Measurements from ENCODE around the gene TMEM80.

Gene TMEM80

DNA sequence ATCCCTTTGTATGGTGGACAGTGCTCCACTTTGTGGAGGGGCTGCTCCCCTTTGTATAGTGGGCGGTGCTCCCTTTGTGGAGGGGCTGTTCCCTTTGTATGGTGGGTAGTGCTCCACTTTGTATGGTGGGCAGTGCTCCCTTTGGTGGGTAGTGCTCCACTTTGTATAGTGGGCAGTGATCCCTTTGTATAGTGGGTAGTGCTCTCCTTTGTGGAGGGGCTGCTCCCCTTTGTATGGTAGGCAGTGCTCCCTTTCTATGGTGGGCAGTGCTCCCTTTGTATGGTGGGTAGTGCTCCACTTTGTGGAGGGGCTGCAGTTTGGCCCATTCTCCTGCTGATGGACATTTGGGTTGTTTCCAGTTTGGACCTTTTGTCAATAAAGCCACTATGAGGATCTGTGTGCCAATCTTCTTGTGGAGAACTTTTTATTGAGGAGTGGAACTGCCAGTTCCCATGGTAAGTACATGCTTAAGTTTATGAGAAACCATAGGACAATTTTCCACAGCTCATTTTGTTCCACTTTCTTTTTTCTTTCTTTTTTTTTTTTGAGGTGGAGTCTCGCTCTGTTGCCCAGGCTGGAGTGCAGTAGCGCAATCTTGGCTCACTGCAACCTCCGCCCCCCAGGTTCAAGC is 47.1 kb downstream of the TMEM80 start:
- TF ChIP-seq, protein P1, sequence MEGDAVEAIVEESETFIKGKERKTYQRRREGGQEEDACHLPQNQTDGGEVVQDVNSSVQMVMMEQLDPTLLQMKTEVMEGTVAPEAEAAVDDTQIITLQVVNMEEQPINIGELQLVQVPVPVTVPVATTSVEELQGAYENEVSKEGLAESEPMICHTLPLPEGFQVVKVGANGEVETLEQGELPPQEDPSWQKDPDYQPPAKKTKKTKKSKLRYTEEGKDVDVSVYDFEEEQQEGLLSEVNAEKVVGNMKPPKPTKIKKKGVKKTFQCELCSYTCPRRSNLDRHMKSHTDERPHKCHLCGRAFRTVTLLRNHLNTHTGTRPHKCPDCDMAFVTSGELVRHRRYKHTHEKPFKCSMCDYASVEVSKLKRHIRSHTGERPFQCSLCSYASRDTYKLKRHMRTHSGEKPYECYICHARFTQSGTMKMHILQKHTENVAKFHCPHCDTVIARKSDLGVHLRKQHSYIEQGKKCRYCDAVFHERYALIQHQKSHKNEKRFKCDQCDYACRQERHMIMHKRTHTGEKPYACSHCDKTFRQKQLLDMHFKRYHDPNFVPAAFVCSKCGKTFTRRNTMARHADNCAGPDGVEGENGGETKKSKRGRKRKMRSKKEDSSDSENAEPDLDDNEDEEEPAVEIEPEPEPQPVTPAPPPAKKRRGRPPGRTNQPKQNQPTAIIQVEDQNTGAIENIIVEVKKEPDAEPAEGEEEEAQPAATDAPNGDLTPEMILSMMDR (IDR thresholded peaks at IDR 0.05; ENCODE audit: low read depth, low read length, missing control alignments), result no peak
- DNase-seq, result no peak
- H3K4me3 ChIP-seq (ENCODE audit: low read depth, low read length), result no peak overlapping the region
- no peak overlapping the region for H3K27ac ChIP-seq
- peaks cover 2% of the 10 kb centered on the region for H3K36me3 ChIP-seq (replicated peaks)
- no peaks in the 10 kb centered on the region for H3K27me3 ChIP-seq (replicated peaks)
- in situ Hi-C loops (cut with HindIII; ENCODE audit: low pct_ligation_motif_present, low sequenced_read_pairs), result no loop called here

DNA sequence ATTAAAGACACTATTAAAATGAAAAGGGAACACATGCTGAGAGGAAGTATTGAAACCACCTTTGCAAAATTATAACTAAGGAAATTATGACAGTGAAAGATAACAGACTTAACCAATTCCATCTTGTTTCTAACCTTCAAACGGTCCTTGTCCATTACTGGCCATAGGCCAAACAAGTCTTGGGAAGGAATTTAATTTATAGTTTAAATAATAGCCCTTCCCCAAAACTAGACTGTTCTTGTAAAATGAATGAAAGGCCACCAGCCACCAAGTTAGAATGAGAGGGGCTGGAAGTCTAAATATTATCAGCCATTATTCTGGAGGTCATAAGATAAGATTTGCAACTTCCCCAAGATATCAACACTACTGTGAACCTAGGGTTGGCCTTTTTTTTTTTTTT is 49.8 kb downstream of the TMEM80 start:
- H3K4me3 ChIP-seq (ENCODE audit: low read depth, low read length), result no peak overlapping the region
- in situ Hi-C loops (cut with HindIII; ENCODE audit: low pct_ligation_motif_present, low sequenced_read_pairs), result no loop called here
- DNase-seq, result no peak
- no peak overlapping the region for H3K27ac ChIP-seq
- peaks cover 2% of the 10 kb centered on the region for H3K36me3 ChIP-seq (replicated peaks)
- TF ChIP-seq, protein P1 (IDR thresholded peaks at IDR 0.05; ENCODE audit: low read depth, low read length, missing control alignments), result no peak
- H3K27me3 ChIP-seq (replicated peaks), result no peaks in the 10 kb centered on the region

DNA sequence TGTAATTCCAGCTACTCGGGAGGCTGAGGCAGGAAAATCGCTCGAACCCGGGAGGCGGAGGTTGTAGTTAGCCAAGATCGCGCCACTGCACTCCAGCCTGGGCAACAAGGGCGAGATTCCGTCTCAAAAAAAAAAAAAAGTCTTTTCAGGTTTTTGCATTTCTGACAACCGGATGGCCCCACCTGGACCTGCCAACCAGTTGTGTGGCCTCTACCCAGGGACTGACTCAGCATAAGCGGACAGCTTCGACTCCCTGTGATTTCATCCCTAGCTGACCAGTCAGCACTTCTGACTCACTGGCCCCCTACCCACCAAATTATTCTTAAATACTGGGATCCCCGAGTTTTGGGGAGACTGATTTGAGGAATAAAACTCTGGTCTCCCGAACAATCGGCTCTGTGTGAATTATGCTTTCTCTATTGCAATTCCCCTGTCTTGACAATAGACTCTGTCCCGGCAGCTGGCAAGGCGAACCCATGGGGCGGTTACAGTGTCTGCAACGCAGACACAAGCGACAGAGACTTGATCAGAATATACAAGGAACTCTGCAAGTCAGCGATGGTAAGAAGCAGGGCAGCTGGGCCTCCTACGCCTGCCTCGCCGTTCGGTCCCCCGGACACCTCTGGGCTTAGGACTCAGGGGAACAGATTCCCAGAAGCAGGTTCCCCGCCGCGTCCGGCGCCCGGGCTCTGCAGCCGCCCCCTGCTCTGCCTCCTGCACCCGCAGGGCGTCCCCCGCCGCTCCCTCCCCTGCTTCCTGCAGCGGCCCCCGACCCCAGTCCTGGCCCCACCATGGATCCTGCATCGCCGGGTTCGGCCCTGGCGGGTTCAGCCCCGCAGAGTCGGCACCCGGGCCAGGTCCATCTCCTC is 50.9 kb downstream of the TMEM80 start:
- Histone ChIP-seq H3K27me3 (replicated peaks) (no peaks in the 10 kb centered on the region), H3K36me3 (replicated peaks) (peaks cover 2% of the 10 kb centered on the region), H3K27ac (no peak overlapping the region), H3K4me3 (ENCODE audit: low read depth, low read length) (peak overlapping the region; percentile 62)
- TF ChIP-seq, protein P1 (IDR thresholded peaks at IDR 0.05; ENCODE audit: low read depth, low read length, missing control alignments), result no peak
- in situ Hi-C loops (cut with HindIII; ENCODE audit: low pct_ligation_motif_present, low sequenced_read_pairs), result no loop called here
- DNase-seq, result no peak

DNA sequence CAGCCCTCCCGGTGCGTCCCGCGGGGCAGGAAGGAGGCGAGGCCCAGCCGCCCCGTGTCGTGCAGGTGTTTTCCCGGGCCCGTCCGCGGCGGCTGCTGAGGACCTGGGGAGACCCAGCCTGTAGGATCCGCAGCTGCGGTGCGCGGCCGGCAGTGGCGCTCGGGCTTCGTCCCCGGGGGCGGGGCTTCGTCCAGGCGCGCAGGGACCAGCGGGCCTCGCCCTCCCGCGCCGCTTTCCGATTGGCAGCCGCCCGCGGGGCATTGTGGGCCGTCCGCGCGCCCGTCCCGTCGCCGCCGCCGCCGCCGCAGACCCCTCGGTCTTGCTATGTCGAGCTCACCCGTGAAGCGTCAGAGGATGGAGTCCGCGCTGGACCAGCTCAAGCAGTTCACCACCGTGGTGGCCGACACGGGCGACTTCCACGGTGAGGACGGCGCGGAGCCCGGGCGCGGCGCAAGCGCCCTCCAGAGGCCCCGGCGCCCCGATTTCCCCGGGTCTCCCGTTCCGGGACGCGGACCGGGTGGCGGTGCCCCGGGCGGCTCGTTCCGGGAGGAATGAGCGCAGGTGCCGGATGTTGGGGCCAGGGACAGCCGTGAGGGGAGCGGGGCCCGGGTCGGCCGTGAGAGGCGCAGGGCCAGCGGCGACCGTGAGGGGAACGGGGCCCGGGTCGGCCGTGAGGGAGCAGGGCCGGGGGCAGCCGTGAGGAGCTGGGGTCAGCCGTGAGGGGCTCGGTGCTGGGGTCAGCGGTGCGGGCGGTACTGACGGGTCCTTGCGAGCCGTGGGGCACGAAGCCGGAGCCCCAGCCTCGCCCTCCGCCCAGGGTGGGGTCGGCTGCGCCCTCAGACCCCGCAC is 51.8 kb downstream of the TMEM80 start, which contains the start of gene TALDO1:
TALDO1 (plus strand) TSS at position 307 of the 849 bp plus-strand sequence; CDS start at position 325, 18 bp downstream.
- TF ChIP-seq, protein P1 (IDR thresholded peaks at IDR 0.05; ENCODE audit: low read depth, low read length, missing control alignments), result peak; percentile 14
- Histone ChIP-seq H3K27ac (peak within 1 kb of the TSS; percentile 82), H3K27me3 (replicated peaks) (no peaks in the 10 kb centered on the region), H3K36me3 (replicated peaks) (peaks cover 4% of the 10 kb centered on the region), H3K4me3 (ENCODE audit: low read depth, low read length) (peak within 1 kb of the TSS; percentile 69)
- in situ Hi-C loops (cut with HindIII; ENCODE audit: low pct_ligation_motif_present, low sequenced_read_pairs), result no loop called here
- peak; percentile 67 for DNase-seq

DNA sequence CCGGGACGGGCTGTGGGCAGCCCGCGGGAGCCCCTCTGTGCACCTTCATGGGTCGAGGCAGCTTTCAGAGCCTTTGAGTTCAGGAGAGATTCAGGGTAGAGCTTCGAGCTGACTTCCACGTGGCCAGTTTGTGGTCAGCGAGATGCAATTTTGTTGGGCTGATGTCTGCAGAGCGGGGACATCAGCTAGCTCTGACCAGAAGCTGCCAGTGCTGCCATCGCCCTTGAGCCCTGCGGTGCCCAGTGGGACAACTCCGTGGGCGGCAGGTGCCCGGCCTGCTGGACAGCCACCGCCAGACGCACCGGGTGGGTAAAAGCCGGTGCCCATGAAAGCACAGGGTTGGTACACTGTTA is 52.4 kb downstream of the TMEM80 start:
- no peak for DNase-seq
- in situ Hi-C loops (cut with HindIII; ENCODE audit: low pct_ligation_motif_present, low sequenced_read_pairs), result no loop called here
- peaks cover 9% of the 10 kb centered on the region for H3K36me3 ChIP-seq (replicated peaks)
- H3K27me3 ChIP-seq (replicated peaks), result no peaks in the 10 kb centered on the region
- peak overlapping the region; percentile 82 for H3K27ac ChIP-seq
- peak overlapping the region; percentile 69 for H3K4me3 ChIP-seq (ENCODE audit: low read depth, low read length)
- TF ChIP-seq, protein P1 (IDR thresholded peaks at IDR 0.05; ENCODE audit: low read depth, low read length, missing control alignments), result no peak
